Thoracic aorta (tissue), 2 donors: ENCODE results near the gene PCCA. TPM values are rescaled to one million over a fixed set of nuclear protein-coding genes. Genes with fewer than 3 reads are reported as not detected.

Experiments
- ATAC-seq: fragments of 150-250 bp; one replicate; pipeline ENCODE4 v1.8.0; 2017; ENCODE audit warnings: low read depth; ENCODE audit not compliant: insufficient number of reproducible peaks, low FRiP score
- DNase-seq: peaks from one replicate; pipeline ENCODE4 v3.0.0-alpha.2; 2020; ENCODE audit warnings: low spot score
- H3K27ac ChIP-seq, 2 donors: fragments of 200-600 bp; sonication (generic); 1 replicate in 1 of 2; 2 replicates in 1 of 2; pipeline ENCODE4 v1.5.1; 2016; ENCODE audit warnings: mild to moderate bottlenecking in 2 of 2, moderate library complexity in 2 of 2
- H3K27me3 ChIP-seq: fragments of 200-600 bp; sonication (generic); replicated peaks from 2 replicates; pipeline ENCODE4 v1.6.0; 2016; ENCODE audit warnings: mild to moderate bottlenecking; ENCODE audit not compliant: insufficient read depth
- H3K36me3 ChIP-seq: fragments of 200-600 bp; sonication (generic); one replicate; pipeline ENCODE4 v1.5.1; 2016
- H3K4me1 ChIP-seq, 2 donors: fragments of 200-600 bp; sonication (generic); 1 replicate in 1 of 2; 2 replicates in 1 of 2; pipeline versions ENCODE4 v1.5.1 to v1.6.0; 2016; ENCODE audit warnings: low read depth in 2 of 2, mild to moderate bottlenecking in 1 of 2; ENCODE audit not compliant: control insufficient read depth in 1 of 2
- H3K4me3 ChIP-seq: fragments of 200-600 bp; sonication (generic); 2 replicates; pipeline ENCODE4 v1.5.1; 2016; ENCODE audit warnings: mild to moderate bottlenecking
- H3K9me3 ChIP-seq: fragments of 200-600 bp; sonication (generic); 2 replicates; pipeline ENCODE4 v1.5.1; 2016
- total RNA-seq, 2 donors: library from RNA; depleted of rRNA; stranded (reverse); fragments of >200 nt; gene quantifications; one replicate each; pipeline versions ENCODE4 v1.1.0 to v1.2.3, GENCODE V29; 2016
- TF ChIP-seq, protein P1 (sequence below): fragments of 200-600 bp; sonication (generic); IDR thresholded peaks from one replicate; pipeline ENCODE4 v1.5.1; 2019; ENCODE audit warnings: antibody characterized with exemption

The PCCA gene
- total RNA-seq, 2 donors from 2014 or later, result 17.2 to 51.6 TPM

DNA sequence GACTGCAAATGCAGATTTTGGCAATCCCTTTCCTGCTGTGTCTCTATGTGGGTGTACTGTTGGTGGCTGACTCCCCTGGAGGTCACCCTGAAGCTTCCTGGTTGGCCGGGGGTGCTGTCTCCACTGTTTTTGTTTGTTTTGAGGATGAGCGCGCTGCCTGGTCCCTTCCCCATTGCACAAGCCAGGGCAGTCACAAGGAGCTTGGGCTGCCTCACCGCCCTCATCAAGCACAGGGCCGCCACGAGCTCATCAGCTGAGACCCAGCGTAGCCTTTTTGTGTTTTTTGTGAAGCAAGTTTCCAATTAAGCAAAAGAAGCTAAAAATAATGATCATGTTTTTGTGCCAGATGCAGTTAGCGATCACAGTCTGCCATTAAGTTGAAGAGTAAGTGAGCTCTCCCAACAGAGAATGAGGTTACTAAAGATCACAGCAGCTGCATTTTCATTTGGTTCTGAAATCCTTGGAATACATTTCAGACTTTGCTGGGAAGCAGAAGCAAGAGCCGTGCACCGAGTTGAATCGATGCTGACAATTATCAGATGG lies 441.8 kb downstream of the PCCA start:
- Histone ChIP-seq H3K4me1 (peaks cover 6 to 9% of the 10 kb centered on the region in 2 donors), H3K9me3 (no peaks in the 10 kb centered on the region), H3K27me3 (no peaks in the 10 kb centered on the region), H3K4me3 (no peak overlapping the region), H3K36me3 (no peaks in the 10 kb centered on the region), H3K27ac (no peak overlapping the region)
- no peak for DNase-seq
- no peak for ATAC-seq
- TF ChIP-seq, protein P1, sequence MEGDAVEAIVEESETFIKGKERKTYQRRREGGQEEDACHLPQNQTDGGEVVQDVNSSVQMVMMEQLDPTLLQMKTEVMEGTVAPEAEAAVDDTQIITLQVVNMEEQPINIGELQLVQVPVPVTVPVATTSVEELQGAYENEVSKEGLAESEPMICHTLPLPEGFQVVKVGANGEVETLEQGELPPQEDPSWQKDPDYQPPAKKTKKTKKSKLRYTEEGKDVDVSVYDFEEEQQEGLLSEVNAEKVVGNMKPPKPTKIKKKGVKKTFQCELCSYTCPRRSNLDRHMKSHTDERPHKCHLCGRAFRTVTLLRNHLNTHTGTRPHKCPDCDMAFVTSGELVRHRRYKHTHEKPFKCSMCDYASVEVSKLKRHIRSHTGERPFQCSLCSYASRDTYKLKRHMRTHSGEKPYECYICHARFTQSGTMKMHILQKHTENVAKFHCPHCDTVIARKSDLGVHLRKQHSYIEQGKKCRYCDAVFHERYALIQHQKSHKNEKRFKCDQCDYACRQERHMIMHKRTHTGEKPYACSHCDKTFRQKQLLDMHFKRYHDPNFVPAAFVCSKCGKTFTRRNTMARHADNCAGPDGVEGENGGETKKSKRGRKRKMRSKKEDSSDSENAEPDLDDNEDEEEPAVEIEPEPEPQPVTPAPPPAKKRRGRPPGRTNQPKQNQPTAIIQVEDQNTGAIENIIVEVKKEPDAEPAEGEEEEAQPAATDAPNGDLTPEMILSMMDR, result no peak

GRCh38 chr13:100532090-100532766 lies 443.3 kb downstream of the PCCA start:
- H3K36me3 ChIP-seq, result no peaks in the 10 kb centered on the region
- H3K9me3 ChIP-seq, result no peaks in the 10 kb centered on the region
- DNase-seq (no peak), ATAC-seq (no peak)
- peaks cover 11 to 14% of the 10 kb centered on the region in 2 donors for H3K4me1 ChIP-seq
- H3K27me3 ChIP-seq, result no peaks in the 10 kb centered on the region
- TF ChIP-seq, protein P1, result no peak
- no peak overlapping the region for H3K27ac ChIP-seq
- H3K4me3 ChIP-seq, result no peak overlapping the region

DNA sequence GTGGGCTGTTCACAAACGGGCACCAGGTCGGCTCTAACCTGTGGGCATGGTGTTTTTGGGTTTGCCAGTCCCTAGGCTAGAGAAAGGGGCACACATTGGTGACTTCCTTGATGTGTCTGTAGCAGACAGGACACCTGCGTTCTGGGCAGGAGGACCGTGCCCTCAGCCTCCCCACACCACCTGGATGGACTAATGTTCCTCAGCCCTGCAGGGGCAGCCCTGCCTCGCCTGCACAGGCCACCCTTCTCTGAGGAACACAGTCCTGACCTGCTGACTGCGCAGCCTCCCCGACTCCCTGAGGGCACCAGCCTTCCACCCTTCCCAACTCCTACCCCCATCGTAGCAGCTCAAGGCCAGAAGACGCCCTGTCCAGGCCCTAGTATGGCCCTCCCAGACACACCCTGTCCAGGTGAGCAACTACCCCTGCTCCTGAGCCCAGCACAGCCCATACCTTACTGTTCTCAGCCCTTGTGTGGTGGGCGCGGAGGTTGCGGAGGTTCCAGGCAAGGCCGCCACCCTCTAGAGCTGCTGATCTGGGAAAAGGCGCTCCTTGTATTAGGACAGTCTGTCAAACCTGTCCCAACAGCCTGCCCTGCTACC lies 444.0 kb downstream of the PCCA start:
- H3K36me3 ChIP-seq, result no peaks in the 10 kb centered on the region
- no peak for ATAC-seq

DNA sequence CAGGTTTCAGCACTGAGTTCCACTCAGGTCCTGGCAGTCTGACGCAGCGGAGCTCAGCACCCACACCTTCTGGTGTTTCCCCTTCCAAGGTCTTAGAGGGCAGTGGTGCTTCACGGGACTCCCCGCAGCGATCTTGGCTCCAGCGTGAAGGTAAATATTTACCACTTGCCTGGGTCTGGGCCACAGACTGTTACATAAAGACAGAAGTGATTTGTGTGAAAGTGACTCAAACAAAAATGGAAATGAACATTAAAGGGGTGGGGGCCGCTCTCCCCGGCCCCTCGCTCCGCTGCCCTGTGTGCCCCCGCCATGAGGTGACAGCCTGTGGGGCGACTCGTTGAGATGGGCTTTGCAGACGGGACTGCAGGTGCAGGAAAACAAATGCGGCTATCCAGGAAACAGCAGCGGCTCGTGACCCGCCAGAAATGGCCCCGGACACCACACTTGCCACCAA lies 444.7 kb downstream of the PCCA start:
- H3K4me3 ChIP-seq, result no peak overlapping the region
- H3K4me1 ChIP-seq, result peaks cover 11 to 14% of the 10 kb centered on the region in 2 donors
- H3K27me3 ChIP-seq, result no peaks in the 10 kb centered on the region
- no peaks in the 10 kb centered on the region for H3K9me3 ChIP-seq
- ATAC-seq (no peak), DNase-seq (no peak)
- H3K36me3 ChIP-seq, result no peaks in the 10 kb centered on the region
- TF ChIP-seq, protein P1, result no peak
- H3K27ac ChIP-seq, result no peak overlapping the region

More for the DNA sequence above, 444.0 kb downstream of the PCCA start:
- no peak overlapping the region for H3K27ac ChIP-seq
- no peak for DNase-seq
- H3K4me1 ChIP-seq, result peaks cover 11 to 14% of the 10 kb centered on the region in 2 donors
- no peaks in the 10 kb centered on the region for H3K27me3 ChIP-seq
- H3K4me3 ChIP-seq, result no peak overlapping the region
- TF ChIP-seq, protein P1, result no peak
- H3K9me3 ChIP-seq, result no peaks in the 10 kb centered on the region

DNA sequence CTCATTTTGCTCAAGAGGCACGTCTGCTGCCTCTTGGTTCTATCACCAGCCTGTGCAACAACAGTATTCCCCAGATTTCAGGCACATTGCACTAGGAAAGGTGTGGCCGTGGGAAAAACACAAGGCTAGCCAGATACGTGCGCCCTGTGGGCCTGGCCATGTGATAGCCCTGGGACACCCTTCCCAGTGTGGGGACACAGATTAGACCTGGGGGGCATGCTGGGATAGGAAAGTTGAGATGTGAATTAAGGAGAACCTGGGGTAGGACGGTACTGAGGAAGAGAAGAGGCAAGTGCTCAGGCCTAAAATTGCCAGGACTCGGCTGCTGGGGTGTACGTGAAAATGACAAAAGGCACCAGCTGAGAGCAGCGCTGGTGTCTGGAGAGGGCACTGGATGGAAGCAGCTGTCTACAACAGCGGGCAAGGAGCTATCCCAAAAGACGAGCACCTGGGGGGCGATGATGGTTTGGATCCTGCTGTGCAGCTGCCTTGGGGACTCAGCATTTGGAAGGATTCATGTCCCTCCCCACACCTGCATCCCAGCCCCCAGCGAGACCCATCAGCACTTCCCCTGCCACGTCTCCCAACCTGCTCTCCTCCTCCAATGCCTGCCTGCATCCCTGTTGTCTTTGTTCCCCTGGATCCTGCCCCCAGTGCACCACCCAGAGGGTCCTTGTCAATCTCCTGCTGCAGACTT lies 445.4 kb downstream of the PCCA start:
- TF ChIP-seq, protein P1, result no peak
- ATAC-seq (no peak), DNase-seq (no peak)
- Histone ChIP-seq H3K36me3 (no peaks in the 10 kb centered on the region), H3K4me3 (no peak overlapping the region), H3K4me1 (peaks cover 11 to 14% of the 10 kb centered on the region in 2 donors), H3K27ac (no peak overlapping the region), H3K9me3 (no peaks in the 10 kb centered on the region), H3K27me3 (no peaks in the 10 kb centered on the region)
